NCI-H82 (cell line): ENCODE results near the gene SPO11.

Experiments used
- DNase-seq: peaks from one replicate; lab custom pipeline; 2025; lab: John Stamatoyannopoulos, UW

SPO11 gene

DNA sequence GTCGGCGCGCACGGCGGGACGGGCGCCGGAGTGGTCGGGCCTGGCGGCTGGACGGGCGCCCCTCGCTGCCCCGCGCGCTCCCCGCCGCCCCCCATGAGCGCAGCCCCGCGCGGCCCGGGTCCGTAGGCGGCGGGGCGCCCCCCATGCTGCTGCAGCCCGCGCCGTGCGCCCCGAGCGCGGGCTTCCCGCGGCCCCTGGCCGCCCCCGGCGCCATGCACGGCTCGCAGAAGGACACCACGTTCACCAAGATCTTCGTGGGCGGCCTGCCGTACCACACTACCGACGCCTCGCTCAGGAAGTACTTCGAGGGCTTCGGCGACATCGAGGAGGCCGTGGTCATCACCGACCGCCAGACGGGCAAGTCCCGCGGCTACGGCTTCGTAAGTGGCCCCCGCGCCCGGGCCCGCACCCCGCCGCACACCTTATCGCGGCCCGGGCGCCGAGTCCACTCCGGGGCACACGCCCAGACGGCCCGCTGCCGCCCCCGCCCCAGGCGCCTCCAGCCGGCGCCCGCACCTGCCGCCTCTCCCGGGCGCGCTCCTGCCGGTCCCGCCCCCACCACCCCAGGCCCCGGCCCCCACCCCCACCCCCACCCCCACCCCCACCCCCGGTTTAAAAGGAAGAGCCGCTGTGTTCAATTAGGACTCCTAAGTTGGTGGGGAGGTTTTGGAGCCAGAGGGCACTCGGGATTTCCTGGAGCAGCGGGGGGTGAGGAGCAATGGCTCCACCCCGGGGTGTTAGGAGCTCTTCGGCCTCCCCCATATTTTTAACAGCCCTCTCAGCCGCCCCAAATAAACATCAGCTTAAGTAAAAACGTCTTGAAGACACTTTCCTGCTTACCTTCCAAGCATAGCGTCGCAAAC lies 62.1 kb downstream of the SPO11 start:
- DNase-seq, result peak; percentile 47

DNA sequence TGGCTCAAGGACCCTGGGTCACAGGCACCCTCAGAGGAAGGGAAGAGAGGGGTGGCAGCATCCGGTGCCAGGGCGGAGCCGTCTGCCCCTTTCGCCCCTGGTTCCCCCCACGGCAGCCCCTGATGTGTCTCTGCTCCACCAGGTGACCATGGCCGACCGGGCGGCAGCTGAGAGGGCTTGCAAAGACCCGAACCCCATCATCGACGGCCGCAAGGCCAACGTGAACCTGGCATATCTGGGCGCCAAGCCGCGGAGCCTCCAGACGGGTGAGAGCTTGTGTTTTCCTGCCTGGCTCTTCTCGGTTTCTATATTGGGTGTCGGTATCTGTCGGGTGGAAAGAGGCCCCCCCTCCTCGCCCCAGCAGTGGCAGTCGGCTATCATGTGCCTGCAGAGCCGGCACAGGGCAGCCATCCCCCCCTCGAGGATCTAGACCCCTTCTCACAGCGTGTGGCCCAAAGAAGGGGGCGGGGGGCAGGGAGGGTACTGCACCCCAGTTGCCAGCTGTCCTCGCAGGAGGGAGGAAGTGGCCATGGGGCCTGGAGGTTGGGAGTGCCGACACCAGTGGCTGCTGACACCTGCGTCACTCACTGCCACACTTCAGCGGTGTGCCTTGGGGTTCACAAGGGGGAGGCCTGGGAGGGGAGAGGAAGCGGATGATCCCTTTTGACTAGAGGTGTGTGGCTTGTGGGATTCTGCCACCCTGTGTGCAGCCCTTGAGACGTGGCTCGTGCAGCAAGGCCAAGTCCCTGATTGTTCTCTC lies 63.1 kb downstream of the SPO11 start:
- no peak for DNase-seq
